Camera-type eye (tissue), 1 donor: ENCODE results near the gene SDC3. TPM values are rescaled to one million over a fixed set of nuclear protein-coding genes. Genes with fewer than 3 reads are reported as not detected.

ENCODE experiments used
- total RNA-seq: library from RNA; depleted of rRNA; stranded (reverse); fragments of >200 nt; gene quantifications from one replicate; pipeline ENCODE4 v1.2.3, GENCODE V29; 2014

Gene SDC3, protein sequence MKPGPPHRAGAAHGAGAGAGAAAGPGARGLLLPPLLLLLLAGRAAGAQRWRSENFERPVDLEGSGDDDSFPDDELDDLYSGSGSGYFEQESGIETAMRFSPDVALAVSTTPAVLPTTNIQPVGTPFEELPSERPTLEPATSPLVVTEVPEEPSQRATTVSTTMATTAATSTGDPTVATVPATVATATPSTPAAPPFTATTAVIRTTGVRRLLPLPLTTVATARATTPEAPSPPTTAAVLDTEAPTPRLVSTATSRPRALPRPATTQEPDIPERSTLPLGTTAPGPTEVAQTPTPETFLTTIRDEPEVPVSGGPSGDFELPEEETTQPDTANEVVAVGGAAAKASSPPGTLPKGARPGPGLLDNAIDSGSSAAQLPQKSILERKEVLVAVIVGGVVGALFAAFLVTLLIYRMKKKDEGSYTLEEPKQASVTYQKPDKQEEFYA
- total RNA-seq = 49.3 TPM

DNA sequence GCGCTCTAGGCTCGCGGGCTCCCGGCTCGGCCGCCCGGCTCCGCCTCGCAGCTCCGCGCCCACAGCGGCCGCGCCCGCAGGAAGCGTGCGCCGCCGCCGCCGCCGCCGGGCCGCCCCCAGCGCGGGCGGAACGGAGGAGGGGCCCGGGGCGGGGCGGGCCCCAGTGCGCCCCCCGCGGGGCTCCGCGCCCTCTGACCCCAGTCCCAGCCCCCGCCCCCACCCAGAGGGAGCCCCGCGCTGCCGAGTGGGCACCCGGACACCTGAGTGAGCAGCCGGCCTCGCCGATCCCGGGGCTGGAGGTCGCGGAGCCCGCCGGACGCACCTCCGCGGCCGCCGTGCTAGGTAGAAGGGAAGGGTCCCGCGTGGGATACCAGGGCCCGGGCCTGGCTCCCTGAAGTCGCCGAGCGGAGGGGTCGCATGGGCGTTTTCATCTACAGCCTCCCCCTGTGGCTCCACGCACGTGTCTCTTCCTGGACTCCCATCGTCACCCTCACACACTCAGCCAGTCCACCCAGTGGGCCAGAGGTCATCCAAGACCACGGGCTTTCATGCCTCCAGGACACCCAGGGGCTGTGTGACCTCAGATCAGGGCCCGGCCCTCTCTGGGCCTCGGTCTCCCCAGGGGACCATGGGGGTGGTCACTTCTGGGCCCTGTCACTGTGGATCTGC lies at the start of gene SDC3:
TSS of gene SDC3 (minus strand) at position 63 of the 669 bp plus-strand sequence. CDS start 172 bp downstream, outside the sequence.

Other genes with a start within 250 kb of the SDC3 start
- 0.33 TPM for gene MATN1, start 185.2 kb downstream of the SDC3 start, total RNA-seq
- gene LAPTM5, start 151.0 kb downstream of the SDC3 start, total RNA-seq = 11.3 TPM
- 166 TPM for gene PUM1, start 157.0 kb upstream of the SDC3 start, total RNA-seq